DND-41 (cell line): Measurements from ENCODE around the gene RBL1.
"Not testable (repeated sequence)": the region's sequence is repeated elsewhere in the genome, so short reads cannot be mapped to it uniquely, and the experiment has no call there.

ENCODE experiments used
- ATAC-seq: fragments of 200-7000 bp; cut with Tn5 transposase; 3 replicates; pipeline ENCODE4 v1.9.1; 2021; ENCODE audit warnings: low read depth; ENCODE audit not compliant: insufficient read depth
- DNase-seq: peaks from one replicate; pipeline ENCODE4 v3.0.0-alpha.2; 2020
- H2AFZ ChIP-seq: 2 replicates; pipeline ENCODE4 v1.6.0; 2012; ENCODE audit warnings: low read depth, low read length
- H3K27ac ChIP-seq: 2 replicates; pipeline ENCODE4 v1.5.1; 2012; ENCODE audit warnings: low read length, inconsistent platforms
- H3K27me3 ChIP-seq: fragments of 200-600 bp; sonication (generic); 2 replicates; pipeline ENCODE4 v1.6.0; 2012; ENCODE audit warnings: low read length, mild to moderate bottlenecking, inconsistent platforms; ENCODE audit not compliant: insufficient read depth, poor library complexity
- H3K36me3 ChIP-seq: 2 replicates; pipeline ENCODE4 v1.5.1; 2012; ENCODE audit warnings: low read length, inconsistent platforms; ENCODE audit not compliant: insufficient read depth
- H3K4me1 ChIP-seq: 2 replicates; pipeline ENCODE4 v1.5.1; 2012; ENCODE audit warnings: mild to moderate bottlenecking, low read length; ENCODE audit not compliant: insufficient read depth
- H3K4me2 ChIP-seq: 2 replicates; pipeline ENCODE4 v1.6.0; 2012; ENCODE audit warnings: mild to moderate bottlenecking, moderate library complexity, low read length, inconsistent platforms; ENCODE audit not compliant: insufficient read depth
- H3K4me3 ChIP-seq, 2 experiments: fragments of 200-600 bp in 1 of 2; shearing (Covaris generic) in 1 of 2; 2 replicates each; pipeline ENCODE4 v1.5.1; 2012 to 2016; ENCODE audit warnings: inconsistent platforms in 2 of 2, low read length in 2 of 2, mild to moderate bottlenecking in 2 of 2, low read depth in 1 of 2, moderate library complexity in 1 of 2
- H3K79me2 ChIP-seq: 2 replicates; pipeline ENCODE4 v1.6.0; 2012; ENCODE audit warnings: low read length, inconsistent platforms; ENCODE audit not compliant: insufficient read depth
- H3K9ac ChIP-seq: 2 replicates; pipeline ENCODE4 v1.6.0; 2012; ENCODE audit warnings: low read depth, mild to moderate bottlenecking, inconsistent platforms, low read length, moderate library complexity
- H3K9me3 ChIP-seq: 2 replicates; pipeline ENCODE4 v1.5.1; 2012; ENCODE audit warnings: low read length, moderate library complexity, mild to moderate bottlenecking, inconsistent platforms; ENCODE audit not compliant: insufficient read depth, severe bottlenecking
- H4K20me1 ChIP-seq: 2 replicates; pipeline ENCODE4 v1.6.0; 2012; ENCODE audit warnings: low read length; ENCODE audit not compliant: insufficient read depth
- EZH2 ChIP-seq: IDR thresholded peaks from 3 replicates; pipeline ENCODE4 v1.6.1; 2012; ENCODE audit warnings: borderline replicate concordance, low read depth, mild to moderate bottlenecking, moderate library complexity, low read length, inconsistent platforms; ENCODE audit not compliant: severe bottlenecking
- TF ChIP-seq, protein P1 (sequence below): IDR thresholded peaks from 2 replicates; pipeline ENCODE4 v1.5.1; 2012; ENCODE audit warnings: borderline replicate concordance, low read length, moderate library complexity, mild to moderate bottlenecking; ENCODE audit not compliant: poor library complexity, severe bottlenecking; ENCODE audit errors: extremely low read depth

RBL1 gene

DNA sequence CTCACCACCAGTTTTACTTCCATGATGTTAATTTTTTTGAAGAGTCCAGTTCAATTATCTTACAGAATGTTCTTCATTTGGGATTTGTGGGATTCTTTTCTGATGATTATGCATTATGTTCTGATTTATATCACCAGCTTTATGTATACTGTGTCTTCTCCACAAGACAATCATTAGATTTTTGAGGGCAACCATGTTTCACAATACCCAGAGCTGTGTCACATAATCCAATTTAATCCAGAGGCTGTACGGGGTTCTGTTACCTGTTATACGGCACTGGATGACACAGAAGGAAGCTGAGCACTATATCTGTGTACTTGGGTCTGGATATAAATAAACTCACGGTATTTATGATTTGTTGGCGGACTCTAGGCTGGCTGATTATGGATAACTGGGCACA is 41.8 kb upstream of the RBL1 start:
- Histone ChIP-seq H3K4me2 (no peak overlapping the region), H3K27me3 (no peaks in the 10 kb centered on the region), H3K4me1 (no peaks in the 10 kb centered on the region), H3K9me3 (no peaks in the 10 kb centered on the region), H3K27ac (no peak overlapping the region), H3K4me3 (no peak overlapping the region), H3K36me3 (no peaks in the 10 kb centered on the region), H3K79me2 (no peaks in the 10 kb centered on the region), H2AFZ (no peak overlapping the region), H3K9ac (no peak overlapping the region), H4K20me1 (no peaks in the 10 kb centered on the region)
- ATAC-seq: no peak
- DNase-seq: no peak
- TF ChIP-seq, protein P1, sequence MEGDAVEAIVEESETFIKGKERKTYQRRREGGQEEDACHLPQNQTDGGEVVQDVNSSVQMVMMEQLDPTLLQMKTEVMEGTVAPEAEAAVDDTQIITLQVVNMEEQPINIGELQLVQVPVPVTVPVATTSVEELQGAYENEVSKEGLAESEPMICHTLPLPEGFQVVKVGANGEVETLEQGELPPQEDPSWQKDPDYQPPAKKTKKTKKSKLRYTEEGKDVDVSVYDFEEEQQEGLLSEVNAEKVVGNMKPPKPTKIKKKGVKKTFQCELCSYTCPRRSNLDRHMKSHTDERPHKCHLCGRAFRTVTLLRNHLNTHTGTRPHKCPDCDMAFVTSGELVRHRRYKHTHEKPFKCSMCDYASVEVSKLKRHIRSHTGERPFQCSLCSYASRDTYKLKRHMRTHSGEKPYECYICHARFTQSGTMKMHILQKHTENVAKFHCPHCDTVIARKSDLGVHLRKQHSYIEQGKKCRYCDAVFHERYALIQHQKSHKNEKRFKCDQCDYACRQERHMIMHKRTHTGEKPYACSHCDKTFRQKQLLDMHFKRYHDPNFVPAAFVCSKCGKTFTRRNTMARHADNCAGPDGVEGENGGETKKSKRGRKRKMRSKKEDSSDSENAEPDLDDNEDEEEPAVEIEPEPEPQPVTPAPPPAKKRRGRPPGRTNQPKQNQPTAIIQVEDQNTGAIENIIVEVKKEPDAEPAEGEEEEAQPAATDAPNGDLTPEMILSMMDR: no peak
- no peak for TF ChIP-seq EZH2

DNA sequence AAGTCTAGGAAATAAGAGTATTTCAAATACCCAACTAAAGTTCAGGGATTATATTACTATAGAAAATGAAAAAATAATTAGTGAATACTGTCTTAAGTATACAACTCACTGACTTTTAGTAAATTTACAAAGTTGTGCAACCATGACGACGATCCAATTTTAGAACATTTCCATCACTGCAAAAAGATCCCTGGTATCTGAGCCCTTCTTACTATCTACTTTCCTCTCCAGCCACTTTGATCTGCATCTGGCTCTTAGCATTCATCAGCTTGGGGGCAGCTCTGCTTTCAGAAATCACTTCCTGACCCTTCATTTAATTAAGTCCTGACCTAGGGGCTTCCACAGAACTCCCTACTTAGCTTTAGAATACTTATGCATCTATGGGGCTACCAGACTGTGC is 38.2 kb upstream of the RBL1 start:
- no peak for DNase-seq
- no peaks in the 10 kb centered on the region for H3K4me1 ChIP-seq
- H3K4me3 ChIP-seq: no peak overlapping the region
- TF ChIP-seq EZH2: no peak
- TF ChIP-seq, protein P1: no peak
- ATAC-seq: no peak
- no peak overlapping the region for H3K4me2 ChIP-seq
- no peaks in the 10 kb centered on the region for H4K20me1 ChIP-seq
- no peaks in the 10 kb centered on the region for H3K79me2 ChIP-seq
- no peaks in the 10 kb centered on the region for H3K27me3 ChIP-seq
- no peaks in the 10 kb centered on the region for H3K36me3 ChIP-seq
- H2AFZ ChIP-seq: no peak overlapping the region
- no peaks in the 10 kb centered on the region for H3K9me3 ChIP-seq
- no peak overlapping the region for H3K27ac ChIP-seq
- H3K9ac ChIP-seq: no peak overlapping the region

DNA sequence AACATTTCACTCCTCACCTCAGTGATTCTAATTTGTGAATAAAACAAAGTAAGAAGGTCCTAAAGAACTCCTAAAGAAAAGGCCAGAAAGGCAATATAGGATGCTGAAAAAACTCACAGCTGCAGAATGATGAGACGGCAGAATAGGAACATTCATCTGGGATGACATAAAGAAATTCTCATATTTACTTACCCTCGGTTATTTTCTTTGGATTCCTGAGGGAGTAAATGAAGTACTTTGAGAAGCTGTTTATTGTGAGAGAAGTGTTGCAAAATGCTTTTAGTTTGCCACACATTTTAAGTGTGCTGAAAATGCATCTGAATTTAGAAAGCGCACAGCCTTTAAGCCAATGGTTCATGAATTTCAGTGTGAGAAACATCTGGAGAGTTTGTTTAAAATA is 35.7 kb upstream of the RBL1 start:
- Histone ChIP-seq H3K9ac (no peak overlapping the region), H3K79me2 (no peaks in the 10 kb centered on the region), H3K9me3 (no peaks in the 10 kb centered on the region), H3K27me3 (no peaks in the 10 kb centered on the region), H3K4me2 (no peak overlapping the region), H3K36me3 (no peaks in the 10 kb centered on the region), H4K20me1 (no peaks in the 10 kb centered on the region), H3K27ac (no peak overlapping the region), H2AFZ (no peak overlapping the region), H3K4me3 (no peak overlapping the region), H3K4me1 (no peaks in the 10 kb centered on the region)
- DNase-seq (no peak), ATAC-seq (no peak)
- no peak for TF ChIP-seq EZH2
- TF ChIP-seq, protein P1: no peak

DNA sequence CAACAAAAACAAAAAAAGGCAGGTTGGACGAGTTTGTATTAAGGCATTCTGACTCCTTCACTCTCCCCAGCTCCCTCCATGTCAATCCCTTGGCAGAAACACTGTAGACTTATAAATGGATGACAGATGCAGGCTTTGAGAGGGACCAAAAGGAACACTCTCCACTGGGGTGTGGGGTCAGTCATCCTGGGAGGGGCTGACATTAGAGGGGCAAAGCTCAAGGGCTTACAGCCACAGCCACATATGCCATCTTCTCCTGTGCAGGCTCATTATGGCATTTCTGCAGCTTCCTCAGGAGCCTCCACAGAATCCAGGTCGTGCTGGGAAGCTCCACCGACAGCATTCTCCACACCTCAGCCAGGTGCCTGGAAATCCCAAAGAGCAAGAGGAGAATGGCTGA is 33.0 kb upstream of the RBL1 start:
- Histone ChIP-seq H3K27me3 (no peaks in the 10 kb centered on the region), H2AFZ (no peak overlapping the region), H3K9ac (no peak overlapping the region), H3K36me3 (no peaks in the 10 kb centered on the region), H3K79me2 (no peaks in the 10 kb centered on the region), H4K20me1 (no peaks in the 10 kb centered on the region), H3K27ac (no peak overlapping the region), H3K4me3 (no peak overlapping the region), H3K4me2 (no peak overlapping the region), H3K9me3 (no peaks in the 10 kb centered on the region), H3K4me1 (no peaks in the 10 kb centered on the region)
- no peak for DNase-seq
- TF ChIP-seq EZH2: no peak
- TF ChIP-seq, protein P1: no peak
- no peak for ATAC-seq

DNA sequence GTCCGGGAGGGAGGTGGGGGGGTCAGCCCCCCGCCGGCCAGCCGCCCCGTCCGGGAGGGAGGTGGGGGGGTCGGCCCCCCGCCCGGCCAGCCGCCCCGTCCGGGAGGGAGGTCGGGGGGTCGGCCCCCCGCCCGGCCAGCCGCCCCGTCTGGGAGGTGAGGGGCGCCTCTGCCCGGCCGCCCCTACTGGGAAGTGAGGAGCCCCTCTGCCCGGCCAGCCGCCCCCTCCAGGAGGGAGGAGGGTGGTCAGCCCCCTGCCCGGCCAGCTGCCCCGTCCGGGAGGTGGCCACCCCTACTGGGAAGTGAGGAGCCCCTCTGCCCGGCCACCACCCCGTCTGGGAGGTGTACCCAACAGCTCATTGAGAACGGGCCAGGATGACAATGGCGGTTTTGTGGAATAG is 30.5 kb upstream of the RBL1 start:
- not testable (repeated sequence) for DNase-seq, H3K79me2 ChIP-seq, H3K9me3 ChIP-seq, H3K4me2 ChIP-seq, H3K4me1 ChIP-seq, H2AFZ ChIP-seq, H3K36me3 ChIP-seq, H3K9ac ChIP-seq, ATAC-seq, H3K27ac ChIP-seq, H3K27me3 ChIP-seq, H4K20me1 ChIP-seq, H3K4me3 ChIP-seq
